Calu3 (cell line): ENCODE measurements around the gene KDM5D. TPM values are rescaled to one million over a fixed set of nuclear protein-coding genes. Genes with fewer than 3 reads are reported as not detected.

ENCODE experiments used
- Bru-seq: library from RNA; stranded (reverse); fragments of 400-500 nt; gene quantifications from one replicate; lab custom pipeline; 2021; lab: Mats Ljungman, UMichigan
- BruChase-seq, 2 experiments: library from RNA; stranded (reverse); fragments of 400-500 nt; gene quantifications; one replicate each; lab custom pipeline; 2021; lab: Mats Ljungman, UMichigan
- BruUV-seq: library from RNA; stranded (reverse); fragments of 400-500 nt; replicated peaks from 2 replicates; lab custom pipeline; 2021; lab: Mats Ljungman, UMichigan
- CTCF ChIA-PET: fragments of 300-600 bp; sonication (Branson Sonifier 250); formaldehyde crosslinking; loops from one replicate; lab custom pipeline; 2022; ENCODE audit warnings: antibody characterized with exemption; lab: Charles Lee
- DNase-seq: peaks from one replicate; pipeline ENCODE4 v3.0.0; 2022
- H3K27ac Mint-ChIP-seq: one replicate; pipeline ENCODE4 v1.8.0; 2022; ENCODE audit warnings: mixed read lengths; ENCODE audit not compliant: unreplicated experiment
- H3K27me3 Mint-ChIP-seq: one replicate; pipeline ENCODE4 v1.8.0; 2022; ENCODE audit warnings: mixed read lengths; ENCODE audit not compliant: unreplicated experiment
- H3K36me3 Mint-ChIP-seq: one replicate; pipeline ENCODE4 v1.8.0; 2022; ENCODE audit warnings: mild to moderate bottlenecking, moderate library complexity, mixed read lengths; ENCODE audit not compliant: insufficient read depth, unreplicated experiment
- H3K4me1 Mint-ChIP-seq: one replicate; pipeline ENCODE4 v1.8.0; 2022; ENCODE audit warnings: mild to moderate bottlenecking, low read depth, mixed read lengths; ENCODE audit not compliant: unreplicated experiment
- H3K4me3 Mint-ChIP-seq: one replicate; pipeline ENCODE4 v1.8.0; 2022; ENCODE audit warnings: mild to moderate bottlenecking, low read depth, moderate library complexity, mixed read lengths; ENCODE audit not compliant: unreplicated experiment
- H3K9me3 Mint-ChIP-seq: one replicate; pipeline ENCODE4 v1.8.0; 2022; ENCODE audit warnings: low read depth, mixed read lengths; ENCODE audit not compliant: unreplicated experiment
- intact Hi-C: fragments of 100-400 bp; cut with micrococcal nuclease; formaldehyde crosslinking; loops from one replicate; pipeline ENCODE4 v1.10.0; 2022; ENCODE audit not compliant: unreplicated experiment
- long read RNA-seq: library from polyadenylated mRNA; stranded (forward); transcript quantifications from one replicate; pipeline ENCODE4 v2.0.0, GENCODE V29; 2022
- total RNA-seq: library from RNA; stranded (reverse); gene quantifications from 2 replicates; pipeline ENCODE4 v1.2.3, GENCODE V29; 2022
- TF ChIP-seq, protein P1 (sequence below): fragments of 200-600 bp; IDR thresholded peaks from one replicate; pipeline ENCODE4 v1.8.0; 2022; ENCODE audit warnings: antibody characterized with exemption; ENCODE audit not compliant: unreplicated experiment

The KDM5D gene
- total RNA-seq = not detected in 2 replicates
- Bru-seq, nascent RNA = not detected
- not detected for BruChase-seq, experiment 1, labeled RNA remaining after a 6-hour chase
- BruChase-seq, experiment 2, labeled RNA remaining after a 2-hour chase = not detected
- long read RNA-seq = 0 reads

GRCh38 chrY:19744381-19745378 is at the start of gene KDM5D:
Gene KDM5D, minus strand, starts transcription at chrY:19744726. Its CDS starts 192 bp downstream, at chrY:19744534.
- H3K27me3 Mint-ChIP-seq = no peaks in the 10 kb centered on the region
- H3K4me3 Mint-ChIP-seq = no peak within 1 kb of the TSS
- no peak within 1 kb of the TSS for H3K27ac Mint-ChIP-seq
- no peaks in the 10 kb centered on the region for H3K9me3 Mint-ChIP-seq
- TF ChIP-seq, protein P1, sequence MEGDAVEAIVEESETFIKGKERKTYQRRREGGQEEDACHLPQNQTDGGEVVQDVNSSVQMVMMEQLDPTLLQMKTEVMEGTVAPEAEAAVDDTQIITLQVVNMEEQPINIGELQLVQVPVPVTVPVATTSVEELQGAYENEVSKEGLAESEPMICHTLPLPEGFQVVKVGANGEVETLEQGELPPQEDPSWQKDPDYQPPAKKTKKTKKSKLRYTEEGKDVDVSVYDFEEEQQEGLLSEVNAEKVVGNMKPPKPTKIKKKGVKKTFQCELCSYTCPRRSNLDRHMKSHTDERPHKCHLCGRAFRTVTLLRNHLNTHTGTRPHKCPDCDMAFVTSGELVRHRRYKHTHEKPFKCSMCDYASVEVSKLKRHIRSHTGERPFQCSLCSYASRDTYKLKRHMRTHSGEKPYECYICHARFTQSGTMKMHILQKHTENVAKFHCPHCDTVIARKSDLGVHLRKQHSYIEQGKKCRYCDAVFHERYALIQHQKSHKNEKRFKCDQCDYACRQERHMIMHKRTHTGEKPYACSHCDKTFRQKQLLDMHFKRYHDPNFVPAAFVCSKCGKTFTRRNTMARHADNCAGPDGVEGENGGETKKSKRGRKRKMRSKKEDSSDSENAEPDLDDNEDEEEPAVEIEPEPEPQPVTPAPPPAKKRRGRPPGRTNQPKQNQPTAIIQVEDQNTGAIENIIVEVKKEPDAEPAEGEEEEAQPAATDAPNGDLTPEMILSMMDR = no peak
- no peak for DNase-seq
- no peaks in the 10 kb centered on the region for H3K4me1 Mint-ChIP-seq
- no TSS peak for BruUV-seq
- intact Hi-C loops = no loop called here
- no peaks in the 10 kb centered on the region for H3K36me3 Mint-ChIP-seq
- CTCF ChIA-PET = no interaction called here

GRCh38 chrY:19768375-19768774 is 23.8 kb upstream of the KDM5D start:
- no TSS peak for BruUV-seq
- Mint-ChIP-seq H3K4me1 (no peaks in the 10 kb centered on the region), H3K27ac (no peak overlapping the region), H3K9me3 (no peaks in the 10 kb centered on the region), H3K27me3 (no peaks in the 10 kb centered on the region), H3K4me3 (no peak overlapping the region), H3K36me3 (no peaks in the 10 kb centered on the region)
- TF ChIP-seq, protein P1 = no peak
- CTCF ChIA-PET = no interaction called here
- intact Hi-C loops = no loop called here
- no peak for DNase-seq

DNA sequence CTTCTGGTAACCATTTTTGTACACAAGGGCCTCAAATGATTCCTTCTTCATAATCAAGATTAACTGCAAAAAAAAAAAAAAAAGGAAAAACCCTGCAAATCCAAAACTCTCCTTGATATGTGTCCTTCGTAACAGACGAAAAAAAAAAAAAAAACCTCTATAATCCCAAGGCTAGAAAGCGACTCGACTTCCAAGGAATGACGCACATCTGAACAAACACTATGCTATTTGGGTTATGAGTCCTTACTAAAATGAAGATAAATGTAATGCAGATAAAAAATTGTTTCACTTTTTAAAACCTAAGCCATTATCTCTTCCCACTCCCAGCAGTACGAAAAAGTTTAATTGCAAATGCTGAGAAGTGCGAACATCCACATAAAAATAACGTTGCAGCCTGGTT is 1.2 kb downstream of the KDM5D start:
- H3K27me3 Mint-ChIP-seq = no peaks in the 10 kb centered on the region
- H3K4me3 Mint-ChIP-seq = no peak overlapping the region
- BruUV-seq = no TSS peak
- H3K36me3 Mint-ChIP-seq = no peaks in the 10 kb centered on the region
- TF ChIP-seq, protein P1 = no peak
- no peak overlapping the region for H3K27ac Mint-ChIP-seq
- no peaks in the 10 kb centered on the region for H3K4me1 Mint-ChIP-seq
- no peak for DNase-seq
- CTCF ChIA-PET = no interaction called here
- intact Hi-C loops = no loop called here
- no peaks in the 10 kb centered on the region for H3K9me3 Mint-ChIP-seq

DNA sequence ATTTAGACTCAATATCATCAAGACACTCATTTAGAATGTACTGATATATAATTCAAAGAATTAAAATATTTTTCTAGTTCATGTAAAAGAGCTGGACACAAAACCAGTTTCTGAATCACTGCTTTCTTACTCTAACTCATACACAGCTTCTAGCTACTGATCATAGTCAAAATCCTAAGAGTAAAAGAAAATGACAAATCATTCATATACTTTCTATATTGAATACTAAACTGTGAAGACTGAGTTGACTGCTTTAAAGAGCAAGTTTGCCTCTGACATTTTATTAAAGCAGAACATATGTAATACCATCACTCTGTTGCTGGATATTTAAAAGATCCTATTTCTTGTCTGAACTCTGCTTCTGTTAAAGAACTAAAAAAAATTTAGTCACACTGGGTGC is 2.4 kb downstream of the KDM5D start:
- intact Hi-C loops = no loop called here
- Mint-ChIP-seq H3K4me3 (no peak overlapping the region), H3K27ac (no peak overlapping the region), H3K36me3 (no peaks in the 10 kb centered on the region), H3K27me3 (no peaks in the 10 kb centered on the region), H3K4me1 (no peaks in the 10 kb centered on the region), H3K9me3 (no peaks in the 10 kb centered on the region)
- DNase-seq = no peak
- CTCF ChIA-PET = no interaction called here
- no TSS peak for BruUV-seq
- TF ChIP-seq, protein P1 = no peak
